GM12892 (cell line): ENCODE data around the gene STUB1.

Source experiments
- DNase-seq: peaks from one replicate; pipeline ENCODE4 v3.0.0; 2011; ENCODE audit not compliant: insufficient read length
- FAIRE-seq: peaks from 2 replicates; lab custom pipeline; 2011; peaks lifted over from hg19 to GRCh38; lab: Jason Lieb, UNC
- POLR2A ChIP-seq: IDR thresholded peaks from 2 replicates; pipeline ENCODE4 v1.6.1; 2011; ENCODE audit warnings: low read depth, low read length, control low read depth
- POLR2AphosphoS5 ChIP-seq: IDR thresholded peaks from 2 replicates; pipeline ENCODE4 v1.6.1; 2011; ENCODE audit warnings: low read depth, low read length, control low read depth
- TAF1 ChIP-seq: IDR thresholded peaks from 2 replicates; pipeline ENCODE4 v1.6.1; 2011; ENCODE audit warnings: low read depth, mild to moderate bottlenecking, control low read depth, low read length, borderline replicate concordance

Gene STUB1

DNA sequence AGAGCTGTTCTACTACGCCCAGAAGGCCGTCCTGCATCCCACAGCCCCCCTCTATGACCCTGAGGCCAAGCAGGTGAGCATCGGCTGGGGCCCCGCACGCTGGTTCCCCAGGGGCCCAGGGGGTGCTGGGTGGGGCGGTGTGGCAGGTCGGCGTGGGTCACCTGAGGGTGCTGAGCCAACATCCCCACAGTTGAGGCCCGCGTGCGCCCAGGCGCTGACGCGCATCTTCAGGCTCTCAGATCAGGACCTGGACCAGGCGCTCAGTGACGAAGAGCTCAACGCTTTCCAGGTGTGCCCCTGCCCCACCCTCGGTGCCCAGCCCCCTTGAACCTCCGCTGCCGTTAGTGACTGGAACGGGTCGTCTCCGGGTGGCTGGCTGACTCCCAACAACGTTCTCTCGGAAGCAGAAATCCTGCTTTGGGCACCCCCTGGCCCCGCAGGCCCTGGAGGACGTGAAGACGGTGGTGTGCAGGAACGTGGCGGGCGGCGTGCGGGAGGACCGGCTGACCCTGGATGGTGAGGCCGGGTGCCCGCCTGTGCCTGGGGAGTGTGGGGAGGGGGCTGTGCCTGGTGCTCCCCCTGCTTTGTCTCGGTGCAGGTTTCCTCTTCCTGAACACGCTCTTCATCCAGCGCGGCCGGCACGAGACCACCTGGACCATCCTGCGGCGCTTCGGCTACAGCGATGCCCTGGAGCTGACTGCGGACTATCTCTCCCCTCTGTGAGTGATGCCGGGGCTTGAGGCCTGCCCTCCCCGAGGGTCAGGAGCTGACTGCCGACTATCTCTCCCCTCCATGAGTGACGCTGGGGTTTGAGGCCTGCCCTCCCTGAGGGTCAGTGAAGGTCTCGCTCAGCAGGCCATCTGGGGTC lies 9.5 kb upstream of the STUB1 start:
- TF ChIP-seq POLR2A (no peak), TAF1 (no peak), POLR2AphosphoS5 (no peak)
- no peak for DNase-seq
- FAIRE-seq, result no peak

GRCh38 chr16:671353-672131 lies 8.7 kb upstream of the STUB1 start:
- TF ChIP-seq POLR2AphosphoS5 (no peak), TAF1 (no peak), POLR2A (no peak)
- DNase-seq (no peak), FAIRE-seq (no peak)

- no peak for DNase-seq
- no peak for FAIRE-seq
- TF ChIP-seq TAF1 (no peak), POLR2A (no peak), POLR2AphosphoS5 (no peak)
These were observed 7.8 kb upstream of the STUB1 start for GRCh38 chr16:672371-672770.

- no peak for DNase-seq
- no peak for FAIRE-seq
- TF ChIP-seq POLR2A, result no peak
- TF ChIP-seq POLR2AphosphoS5, result no peak
- no peak for TF ChIP-seq TAF1
These were observed 7.4 kb upstream of the STUB1 start for GRCh38 chr16:672851-673250.

DNA sequence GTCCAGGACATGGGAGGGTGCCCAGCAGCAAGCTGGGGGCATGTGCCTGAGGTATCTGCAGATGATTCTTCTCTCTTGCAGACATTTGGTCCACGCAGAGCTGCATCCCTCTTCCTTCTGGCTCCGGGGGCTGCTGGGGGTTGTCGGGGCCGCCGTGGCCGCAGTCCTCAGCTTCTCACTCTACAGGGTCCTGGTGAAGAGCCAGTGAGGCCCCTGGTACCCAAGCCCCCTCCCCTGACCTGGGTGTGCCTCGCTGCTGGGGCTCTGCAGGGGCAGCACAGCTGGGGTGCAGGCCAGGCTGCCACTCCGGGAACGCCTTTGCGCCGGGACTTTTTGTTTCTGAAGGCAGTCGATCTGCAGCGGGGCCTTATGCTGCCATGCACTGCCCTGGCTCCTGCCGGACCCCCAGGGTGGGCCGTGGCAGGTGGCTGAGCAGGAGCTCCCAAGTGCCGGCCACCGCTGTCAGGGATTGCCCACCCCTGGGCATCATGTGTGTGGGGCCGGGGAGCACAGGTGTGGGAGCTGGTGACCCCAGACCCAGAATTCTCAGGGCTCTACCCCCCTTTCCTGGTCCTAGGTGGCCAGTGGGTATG lies 6.7 kb upstream of the STUB1 start:
- TF ChIP-seq TAF1 (no peak), POLR2A (no peak)
- DNase-seq (no peak), FAIRE-seq (no peak)

DNA sequence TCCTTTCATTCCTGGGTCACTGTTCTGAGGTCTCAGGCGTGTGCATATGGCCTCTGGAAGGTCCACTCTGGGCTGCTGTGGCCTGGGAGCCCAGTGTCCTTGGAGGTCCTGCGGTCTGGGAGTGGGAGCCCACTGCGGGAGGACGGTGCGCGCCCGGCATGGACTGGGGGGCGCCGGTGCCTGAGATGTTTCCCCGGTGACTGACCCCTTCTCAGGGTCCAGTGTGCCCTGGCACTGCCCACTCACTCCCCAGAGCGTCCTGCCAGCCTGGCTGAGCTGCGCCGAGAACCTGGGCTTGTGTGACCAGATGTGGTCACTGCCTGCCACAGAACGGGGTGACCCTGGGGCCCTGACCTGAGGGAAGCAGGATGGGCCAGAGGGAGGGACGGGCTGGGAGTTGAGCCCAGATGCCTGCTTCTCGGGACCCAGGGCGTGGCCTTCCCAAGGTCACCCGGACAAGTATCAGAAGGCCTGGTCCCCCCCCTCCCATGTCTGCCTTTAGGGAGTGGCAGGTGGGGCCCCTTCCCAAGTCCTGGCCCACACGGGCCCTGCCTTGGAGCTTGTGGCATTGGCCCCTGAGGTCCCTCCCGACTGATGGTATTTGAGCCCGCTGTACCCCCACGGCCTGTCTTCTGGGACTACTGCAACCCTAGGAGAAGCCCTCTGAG lies 5.9 kb upstream of the STUB1 start:
- DNase-seq, result no peak
- TF ChIP-seq TAF1 (no peak), POLR2AphosphoS5 (0 out of 2 replicates have a peak, but pooled peaks have one; percentile 9)
- no peak for FAIRE-seq

DNA sequence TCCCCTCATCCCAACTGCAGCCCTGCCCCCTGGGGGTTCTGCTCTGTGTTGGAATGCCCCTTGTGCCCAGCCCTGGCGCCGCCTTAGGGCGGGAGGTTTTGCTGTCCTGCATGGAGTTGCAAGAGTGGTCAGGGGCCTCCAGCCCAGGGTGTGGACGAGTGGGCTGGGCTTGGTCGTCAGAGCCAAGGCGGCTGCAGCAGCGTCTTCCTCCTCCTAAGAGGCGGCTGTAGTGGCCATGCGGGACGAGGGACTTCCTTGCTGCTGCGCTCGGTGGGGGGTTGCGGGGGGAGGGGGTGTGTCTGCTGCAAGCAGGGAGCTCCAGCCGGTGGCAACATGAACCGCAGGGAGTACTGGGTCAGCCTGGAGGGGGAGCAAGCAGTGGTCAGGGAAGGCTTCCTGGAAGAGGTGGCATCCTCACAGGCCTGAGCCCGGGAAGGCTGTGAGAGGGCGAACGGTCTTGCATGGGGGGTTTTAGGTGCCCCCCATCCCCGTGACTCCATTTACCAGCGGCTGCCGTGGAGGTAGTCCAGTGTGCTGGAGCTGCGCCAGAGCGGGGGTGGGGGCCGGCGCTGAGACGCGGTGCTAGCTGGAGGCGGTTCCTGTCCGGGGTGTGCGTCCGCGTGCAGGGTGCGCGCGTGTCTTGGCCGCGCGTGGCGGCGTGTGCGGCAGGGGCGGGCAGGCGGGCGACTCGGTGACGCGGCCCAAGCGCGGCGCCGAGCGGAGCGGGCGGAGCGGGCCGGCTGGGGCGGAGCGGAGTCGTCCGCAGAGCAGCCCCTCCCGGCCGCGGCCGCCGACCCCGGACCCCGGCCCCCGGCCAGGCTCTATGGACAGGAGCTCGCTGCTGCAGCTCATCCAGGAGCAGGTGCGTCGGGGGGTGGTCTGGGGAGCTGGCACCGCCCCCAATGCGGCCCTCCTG lies 5.0 kb upstream of the STUB1 start, which contains the start of gene RHBDL1:
RHBDL1 (plus strand) TSS at position 704 of the 916 bp plus-strand sequence; CDS start at position 824, 120 bp downstream.
- FAIRE-seq (no peak), DNase-seq (no peak)
- no peak for TF ChIP-seq TAF1
- peak; percentile 57; the same call in 1 of the 2 replicates for TF ChIP-seq POLR2A
- TF ChIP-seq POLR2AphosphoS5, result no peak

- DNase-seq (no peak), FAIRE-seq (no peak)
These were observed 4.2 kb upstream of the STUB1 start for GRCh38 chr16:675884-676564.

GRCh38 chr16:676565-676902 lies 3.7 kb upstream of the STUB1 start:
- no peak for TF ChIP-seq POLR2AphosphoS5
- no peak for TF ChIP-seq TAF1
- TF ChIP-seq POLR2A, result no peak
- no peak for DNase-seq
- no peak for FAIRE-seq

More at GRCh38 chr16:675884-676564, 4.2 kb upstream of the STUB1 start:
- TF ChIP-seq POLR2A (no peak), TAF1 (no peak), POLR2AphosphoS5 (no peak)

GRCh38 chr16:676913-677312 lies 3.3 kb upstream of the STUB1 start:
- TF ChIP-seq TAF1, result no peak
- no peak for TF ChIP-seq POLR2A
- TF ChIP-seq POLR2AphosphoS5, result no peak
- DNase-seq (no peak), FAIRE-seq (no peak)
